Panc1 (cell line): Measurements from ENCODE around the gene TEX13D. TPM values are rescaled to one million over a fixed set of nuclear protein-coding genes. Genes with fewer than 3 reads are reported as not detected.

Experiments used
- ATAC-seq: fragments of 200-7000 bp; cut with Tn5 transposase; 2 replicates; pipeline ENCODE4 v1.9.1; 2020; ENCODE audit warnings: mild to moderate bottlenecking, moderate library complexity
- BruUV-seq: library from RNA; stranded (reverse); fragments of 400-500 nt; replicated peaks from 2 replicates; lab custom pipeline; 2021; lab: Mats Ljungman, UMichigan
- CTCF ChIA-PET: fragments of 300-600 bp; sonication (Branson Sonifier 250); formaldehyde crosslinking; loops from one replicate; lab custom pipeline; 2022; ENCODE audit warnings: antibody characterized with exemption; lab: Charles Lee
- POLR2A ChIA-PET: fragments of 300-600 bp; sonication (Branson Sonifier 250); formaldehyde crosslinking; loops from one replicate; lab custom pipeline; 2022; ENCODE audit warnings: antibody characterized with exemption; lab: Charles Lee
- DNase-seq: peaks from one replicate; pipeline ENCODE4 v3.0.0-alpha.2; 2010; ENCODE audit warnings: low read depth, low spot score
- H3K27ac ChIP-seq: 2 replicates; pipeline ENCODE4 v1.5.1; 2011; ENCODE audit warnings: mild to moderate bottlenecking, low read length, inconsistent platforms
- H3K27me3 ChIP-seq: fragments of 200-500 bp; sonication (Bioruptor generic); 2 replicates; pipeline ENCODE4 v1.6.0; 2014; ENCODE audit warnings: low read length, inconsistent platforms; ENCODE audit not compliant: control insufficient read depth, insufficient read depth
- H3K36me3 ChIP-seq: fragments of 200-500 bp; sonication (Bioruptor generic); 2 replicates; pipeline ENCODE4 v1.5.1; 2014; ENCODE audit warnings: inconsistent platforms, mild to moderate bottlenecking, low read length, moderate library complexity; ENCODE audit not compliant: control insufficient read depth, insufficient read depth
- H3K4me1 ChIP-seq: 2 replicates; pipeline ENCODE4 v1.5.1; 2011; ENCODE audit warnings: inconsistent platforms, mild to moderate bottlenecking, low read length, moderate library complexity; ENCODE audit not compliant: control insufficient read depth, insufficient read depth
- H3K4me3 ChIP-seq, 2 experiments: 2 replicates each; pipeline ENCODE4 v1.5.1; 2011 to 2012; ENCODE audit warnings: low read depth in 2 of 2, low read length in 2 of 2, mild to moderate bottlenecking in 2 of 2, inconsistent platforms in 1 of 2, moderate library complexity in 1 of 2
- H3K9me3 ChIP-seq: fragments of 200-500 bp; sonication (Bioruptor generic); 2 replicates; pipeline ENCODE4 v1.5.1; 2014; ENCODE audit warnings: low read depth, mild to moderate bottlenecking, inconsistent platforms, low read length, moderate library complexity; ENCODE audit not compliant: control insufficient read depth, insufficient read depth
- CTCF ChIP-seq: fragments of 450-650 bp; IDR thresholded peaks from 2 replicates; pipeline ENCODE4 v1.5.1; 2017; ENCODE audit warnings: mild to moderate bottlenecking
- POLR2AphosphoS5 ChIP-seq: IDR thresholded peaks from 2 replicates; pipeline ENCODE4 v1.6.1; 2012; ENCODE audit warnings: mild to moderate bottlenecking, low read depth, low read length, moderate library complexity
- REST ChIP-seq, 2 experiments: IDR thresholded peaks; 2 replicates each; pipeline ENCODE4 v1.6.1; 2011 to 2012; ENCODE audit warnings: low read depth in 2 of 2, control low read depth in 1 of 2, low read length in 1 of 2, mild to moderate bottlenecking in 1 of 2, moderate library complexity in 1 of 2; ENCODE audit not compliant: insufficient read depth in 1 of 2
- SIN3A ChIP-seq: IDR thresholded peaks from 2 replicates; pipeline ENCODE4 v1.6.1; 2012; ENCODE audit warnings: low read depth, mild to moderate bottlenecking, low read length, moderate library complexity, borderline replicate concordance; ENCODE audit not compliant: insufficient read depth
- TCF7L2 ChIP-seq: IDR thresholded peaks from 2 replicates; pipeline ENCODE4 v1.6.1; 2011; ENCODE audit warnings: mild to moderate bottlenecking, low read depth, low read length, inconsistent platforms
- in situ Hi-C: cut with HindIII; loops from 2 replicates; pipeline ENCODE4 v1.10.0; 2016; ENCODE audit warnings: low sequenced_read_pairs, low pct_unique_long_range_greater_than_20kb
- intact Hi-C: fragments of 100-400 bp; cut with micrococcal nuclease; formaldehyde crosslinking; loops from one replicate; pipeline ENCODE4 v1.10.0; 2022; ENCODE audit not compliant: unreplicated experiment
- total RNA-seq: library from RNA; stranded (reverse); gene quantifications from one replicate; pipeline ENCODE4 v1.2.1, GENCODE V29; 2021; ENCODE audit not compliant: unreplicated experiment

TEX13D gene
- total RNA-seq, 1 experiment from 2014 or later: not detected

GRCh38 chrX:124358800-124359383 is 26.4 kb downstream of the TEX13D start:
- ATAC-seq: no peak
- intact Hi-C loops: no loop called here
- BruUV-seq: no TSS peak
- TF ChIP-seq CTCF: no peak
- TF ChIP-seq REST (IDR thresholded peaks at IDR 0.05; ENCODE audit: insufficient read depth in 1 of 2, low read depth in 2 of 2, low read length in 1 of 2): no peak
- TF ChIP-seq POLR2AphosphoS5: no peak
- TF ChIP-seq TCF7L2: no peak
- Histone ChIP-seq H3K27me3 (no peaks in the 10 kb centered on the region), H3K4me1 (no peaks in the 10 kb centered on the region), H3K9me3 (no peaks in the 10 kb centered on the region), H3K36me3 (no peaks in the 10 kb centered on the region), H3K27ac (no peak overlapping the region), H3K4me3 (no peak overlapping the region)
- POLR2A ChIA-PET: no interaction called here
- CTCF ChIA-PET: no interaction called here
- no peak for DNase-seq
- in situ Hi-C loops: no loop called here

GRCh38 chrX:124362072-124362471 is 29.6 kb downstream of the TEX13D start:
- ATAC-seq: no peak
- H3K4me1 ChIP-seq: no peaks in the 10 kb centered on the region
- no peak for DNase-seq
- POLR2A ChIA-PET: no interaction called here
- H3K4me3 ChIP-seq: no peak overlapping the region
- in situ Hi-C loops (no loop called here), intact Hi-C loops (no loop called here)
- no TSS peak for BruUV-seq
- TF ChIP-seq SIN3A: no peak
- TF ChIP-seq CTCF: no peak
- no peak for TF ChIP-seq TCF7L2
- no peak for TF ChIP-seq REST (IDR thresholded peaks at IDR 0.05; ENCODE audit: insufficient read depth in 1 of 2, low read depth in 2 of 2, low read length in 1 of 2)
- no peak for TF ChIP-seq POLR2AphosphoS5
- no peaks in the 10 kb centered on the region for H3K9me3 ChIP-seq
- no peak overlapping the region for H3K27ac ChIP-seq
- no peaks in the 10 kb centered on the region for H3K27me3 ChIP-seq
- H3K36me3 ChIP-seq: no peaks in the 10 kb centered on the region
- CTCF ChIA-PET: no interaction called here
